ENCODE measurements around the gene PHF1.

DNA sequence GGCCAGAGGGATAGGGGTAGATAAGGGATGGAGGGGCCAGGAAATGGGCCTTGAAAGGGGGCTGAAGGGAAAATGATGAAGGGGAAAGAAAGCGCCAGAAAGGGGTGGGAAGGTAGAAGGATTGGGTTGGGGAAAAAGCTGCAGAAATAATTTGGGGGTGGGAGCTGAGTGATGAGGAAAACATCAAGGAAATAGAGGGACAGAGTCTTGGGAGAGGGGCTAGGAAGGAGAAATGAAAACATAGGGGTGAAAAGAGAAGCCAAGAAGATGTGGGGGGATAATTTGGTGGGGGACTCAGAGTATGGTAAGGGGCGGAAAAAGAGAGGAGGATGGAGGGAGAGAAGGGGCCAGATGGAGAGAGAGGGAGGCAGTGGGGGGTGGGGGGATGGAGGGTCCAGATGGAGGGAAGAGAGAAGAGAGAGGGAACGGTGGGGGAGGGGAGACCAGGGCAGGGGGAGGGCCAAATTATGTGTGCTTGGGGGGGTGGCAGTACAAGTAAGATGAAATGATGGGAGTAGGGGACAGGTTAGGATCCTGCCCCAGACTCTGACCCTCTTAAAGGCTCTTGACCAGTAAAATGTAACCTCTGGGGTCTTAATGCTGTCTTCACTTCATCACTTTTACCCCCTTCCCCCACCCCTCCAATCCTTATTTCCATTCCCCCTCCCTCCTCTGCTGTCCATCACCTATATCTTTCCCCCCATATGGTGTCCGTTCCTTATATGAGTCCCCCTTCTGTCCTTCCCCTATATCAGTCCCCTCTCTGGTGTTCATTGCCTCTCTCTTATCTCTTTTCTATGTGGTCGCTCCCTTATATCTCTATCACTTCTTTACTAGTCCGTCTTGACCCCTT is 9.9 kb downstream of the PHF1 start:
- TF ChIP-seq, protein P1, sequence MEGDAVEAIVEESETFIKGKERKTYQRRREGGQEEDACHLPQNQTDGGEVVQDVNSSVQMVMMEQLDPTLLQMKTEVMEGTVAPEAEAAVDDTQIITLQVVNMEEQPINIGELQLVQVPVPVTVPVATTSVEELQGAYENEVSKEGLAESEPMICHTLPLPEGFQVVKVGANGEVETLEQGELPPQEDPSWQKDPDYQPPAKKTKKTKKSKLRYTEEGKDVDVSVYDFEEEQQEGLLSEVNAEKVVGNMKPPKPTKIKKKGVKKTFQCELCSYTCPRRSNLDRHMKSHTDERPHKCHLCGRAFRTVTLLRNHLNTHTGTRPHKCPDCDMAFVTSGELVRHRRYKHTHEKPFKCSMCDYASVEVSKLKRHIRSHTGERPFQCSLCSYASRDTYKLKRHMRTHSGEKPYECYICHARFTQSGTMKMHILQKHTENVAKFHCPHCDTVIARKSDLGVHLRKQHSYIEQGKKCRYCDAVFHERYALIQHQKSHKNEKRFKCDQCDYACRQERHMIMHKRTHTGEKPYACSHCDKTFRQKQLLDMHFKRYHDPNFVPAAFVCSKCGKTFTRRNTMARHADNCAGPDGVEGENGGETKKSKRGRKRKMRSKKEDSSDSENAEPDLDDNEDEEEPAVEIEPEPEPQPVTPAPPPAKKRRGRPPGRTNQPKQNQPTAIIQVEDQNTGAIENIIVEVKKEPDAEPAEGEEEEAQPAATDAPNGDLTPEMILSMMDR (conservative IDR thresholded peaks at IDR 0.05; ENCODE audit: low read length): no peak
- no peak for TF ChIP-seq EZH2phosphoT487 (IDR thresholded peaks at IDR 0.05; ENCODE audit: borderline replicate concordance)

All from Loucy (cell line).